Measurements from ENCODE around the gene CDK6.
"Not testable (repeated sequence)": the region's sequence is repeated elsewhere in the genome, so short reads cannot be mapped to it uniquely, and the experiment has no call there.

The CDK6 gene

DNA sequence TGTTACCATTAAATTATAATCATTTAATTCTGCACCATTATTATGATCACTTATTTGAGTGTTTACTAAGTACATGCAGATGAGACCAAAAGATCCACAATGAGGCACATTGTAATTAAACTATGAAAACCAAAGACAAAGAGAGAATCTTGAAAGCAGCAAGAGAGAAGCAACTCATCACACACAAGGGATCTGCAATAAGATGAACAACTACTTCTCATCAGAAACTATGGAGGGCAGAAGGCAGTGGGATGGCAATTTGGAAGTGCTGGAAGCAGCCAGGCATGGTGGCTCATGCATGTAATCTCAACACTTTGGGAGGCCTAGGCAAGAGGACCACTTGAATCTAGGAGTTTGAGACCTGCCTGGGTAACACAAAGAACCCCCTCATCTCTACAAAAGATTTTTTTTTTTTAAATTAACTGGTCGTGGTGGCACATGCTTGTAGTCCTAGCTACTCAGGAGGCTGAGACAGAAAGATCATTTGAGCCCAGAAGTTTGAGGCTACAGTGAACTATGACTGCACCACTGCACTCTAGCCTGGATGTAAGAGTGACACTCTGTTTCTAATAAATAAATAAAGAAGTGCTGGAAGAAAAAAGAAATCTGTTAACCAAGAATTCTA is 47.7 kb downstream of the CDK6 start:
- no peak for DNase-seq

DNA sequence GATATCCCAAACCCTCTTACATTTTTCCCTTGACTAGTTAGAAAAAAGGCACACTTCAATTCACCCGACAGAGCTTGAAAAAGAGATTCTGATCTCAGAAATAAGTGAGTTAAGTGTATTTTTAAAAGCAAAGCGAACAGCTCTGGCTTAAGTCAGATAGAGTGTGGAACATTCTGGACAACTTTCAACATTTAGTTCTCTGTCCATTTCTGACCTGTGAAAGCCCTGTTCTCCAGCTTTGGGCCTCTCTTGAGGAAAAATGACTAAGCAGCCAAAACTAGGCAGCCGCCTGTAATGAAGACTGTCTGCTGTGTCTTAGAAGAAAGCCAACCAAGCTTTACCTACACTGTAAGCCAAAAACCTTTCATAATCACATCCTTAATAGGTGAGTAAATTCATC is 50.5 kb downstream of the CDK6 start:
- DNase-seq: no peak

DNA sequence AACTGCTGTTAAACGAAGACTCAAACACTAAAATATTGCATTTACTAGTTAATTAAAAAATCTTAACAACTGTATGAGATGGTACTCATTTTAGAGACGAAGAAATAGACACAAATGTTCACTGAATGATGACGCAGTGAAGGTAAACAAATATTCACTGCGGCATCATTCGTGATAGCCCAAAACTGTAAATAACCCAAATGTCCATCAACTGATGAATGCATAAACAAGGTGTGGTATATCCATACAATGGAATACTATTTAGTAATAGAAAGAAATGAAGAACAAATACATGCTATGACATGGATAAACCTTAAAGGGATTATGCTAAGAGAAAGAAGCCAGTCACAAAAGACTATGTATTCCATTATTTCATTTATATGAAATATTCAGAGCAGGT is 51.4 kb downstream of the CDK6 start:
- no peak for DNase-seq

DNA sequence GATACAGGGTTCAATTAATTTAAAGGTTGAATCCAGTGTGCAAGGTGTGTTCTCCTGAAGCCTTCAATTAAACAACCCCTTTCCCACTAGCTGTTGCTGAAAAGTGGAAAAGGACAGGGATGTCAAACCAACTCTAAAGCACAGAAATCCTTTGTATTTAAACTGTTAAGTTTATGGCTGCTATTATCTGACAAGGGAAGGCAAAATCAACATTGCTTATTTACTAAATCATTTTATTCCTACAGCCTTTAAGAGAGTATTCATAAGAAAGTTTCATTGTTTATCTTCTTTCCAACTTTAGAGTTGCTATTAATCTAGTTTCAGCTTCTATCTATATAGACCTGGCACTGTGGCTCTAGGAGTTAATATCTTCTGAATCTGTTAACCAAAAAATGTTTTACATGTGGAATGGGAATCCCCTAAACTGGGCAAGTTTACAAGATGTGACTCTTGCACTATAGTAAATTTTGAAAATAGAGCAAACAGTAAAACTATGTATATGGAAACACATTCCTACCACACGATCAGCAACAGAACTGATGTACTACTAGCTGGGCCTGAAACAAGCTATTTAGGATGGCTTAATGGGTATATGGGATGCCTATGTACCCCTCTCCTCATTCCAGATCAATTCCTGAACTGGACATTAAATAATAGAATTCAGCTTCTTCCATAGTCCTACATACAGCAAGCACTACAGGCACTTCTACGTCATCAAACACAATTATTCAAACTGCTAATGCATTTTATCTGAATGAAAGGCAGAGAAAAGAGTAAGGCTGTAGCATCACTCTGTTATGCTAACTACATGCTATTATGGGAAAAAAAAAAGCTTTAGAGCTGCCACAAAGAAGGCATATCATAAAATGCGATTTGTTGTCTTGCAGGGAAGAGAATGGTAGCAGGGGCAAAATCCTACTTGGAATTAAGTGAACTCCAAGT is 52.8 kb downstream of the CDK6 start:
- DNase-seq: no peak

DNA sequence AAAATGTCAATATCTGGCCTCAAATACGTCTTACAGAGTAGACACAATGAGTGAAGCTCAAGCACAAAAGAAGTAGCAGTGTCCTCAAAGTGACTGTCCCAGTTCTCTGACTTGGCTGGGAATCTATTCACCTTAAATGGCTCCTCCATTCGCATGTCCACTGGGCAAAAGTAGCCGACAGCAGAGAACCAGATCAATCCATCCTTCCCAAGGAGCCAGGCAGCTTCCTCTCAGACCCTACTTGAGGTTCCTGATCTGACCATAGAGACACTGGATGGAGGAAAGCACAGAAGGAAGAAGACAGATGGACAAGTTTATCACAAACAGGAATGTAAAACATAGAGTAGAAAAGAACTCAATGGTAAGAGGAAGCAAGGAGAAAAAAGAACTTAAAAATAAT is 53.5 kb downstream of the CDK6 start:
- no peak for DNase-seq

DNA sequence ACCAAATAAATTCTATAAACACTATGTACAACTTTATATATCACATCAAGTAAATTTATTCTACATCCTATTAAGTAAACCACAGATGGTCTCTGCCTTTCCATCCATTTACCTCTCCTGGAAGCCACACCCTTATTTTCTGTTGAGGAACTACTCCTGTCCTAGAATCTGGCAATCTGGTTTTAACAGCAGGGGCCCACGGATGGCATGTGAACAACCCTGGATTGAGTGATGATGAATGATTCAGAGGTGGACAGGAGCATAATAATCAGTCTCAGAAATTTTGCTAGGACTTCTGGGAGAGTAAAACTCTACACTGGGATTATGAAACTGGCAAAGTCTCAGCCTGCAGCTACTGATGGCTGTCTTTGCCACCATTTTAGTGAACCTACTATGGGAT is 54.1 kb downstream of the CDK6 start:
- DNase-seq: no peak

DNA sequence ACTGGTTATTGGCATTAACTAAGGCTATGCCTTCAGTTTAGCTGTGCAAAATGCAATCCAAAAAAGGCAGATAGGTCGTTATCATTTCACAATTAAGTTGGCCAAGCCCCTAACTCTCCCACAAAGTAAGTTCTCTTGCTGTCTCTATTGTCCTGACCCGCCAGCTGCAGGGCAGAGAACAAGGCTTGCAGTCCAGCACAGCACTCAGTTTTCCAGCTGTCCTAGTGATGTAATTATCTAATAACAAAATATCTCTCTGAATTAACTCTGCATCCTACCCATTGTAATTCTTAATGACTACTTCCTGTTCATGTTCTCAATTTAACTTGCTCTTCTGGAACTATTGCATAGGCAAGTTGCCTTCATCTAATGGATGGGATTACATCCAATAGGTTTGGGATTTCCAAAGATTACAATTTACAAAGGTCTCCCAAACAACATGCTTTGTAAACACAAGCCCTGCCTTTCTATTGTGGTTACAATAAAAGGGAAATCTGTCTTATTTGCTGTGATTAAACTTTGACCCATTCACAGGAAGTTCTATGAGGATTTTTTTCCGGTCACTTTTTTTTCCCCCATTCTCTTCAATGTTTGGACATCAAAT is 55.2 kb downstream of the CDK6 start:
- DNase-seq: no peak

DNA sequence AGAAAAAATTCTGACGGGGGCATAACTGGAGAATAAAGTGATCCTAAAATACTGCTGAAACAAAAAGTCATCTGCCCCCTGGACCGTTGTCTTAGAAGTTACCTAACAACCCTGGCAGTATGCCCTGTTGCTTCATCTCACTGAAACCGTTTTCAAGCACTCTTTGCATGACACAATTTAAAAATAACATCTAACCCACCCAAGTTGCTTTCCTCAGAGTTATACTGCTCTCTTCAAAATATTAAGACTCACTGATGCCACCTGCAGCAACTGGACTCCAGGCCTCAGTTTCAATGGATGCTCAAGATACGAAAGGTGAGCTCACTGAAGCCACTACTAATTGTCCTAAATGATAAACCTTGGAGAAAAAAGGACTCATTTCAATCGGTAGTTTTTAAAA is 57.4 kb downstream of the CDK6 start:
- no peak for DNase-seq

DNA sequence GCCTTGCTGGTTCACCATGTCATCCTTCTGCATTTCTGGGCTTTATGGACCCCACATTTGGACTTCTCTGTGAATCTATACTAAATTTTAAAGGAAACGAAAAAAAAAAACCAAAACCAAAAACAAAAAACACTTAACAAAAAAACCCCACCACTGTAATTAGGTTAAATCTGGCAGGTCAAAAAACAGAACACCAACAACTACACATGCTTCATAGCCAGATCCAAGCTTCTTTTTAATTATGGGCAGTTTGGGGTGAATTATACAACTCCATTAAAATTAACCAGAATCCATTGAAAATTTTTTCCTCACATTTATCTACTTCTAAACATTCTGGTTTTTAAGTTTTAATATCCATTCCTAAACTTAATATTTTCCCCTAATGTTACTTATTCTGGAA is 58.4 kb downstream of the CDK6 start:
- no peak for DNase-seq

DNA sequence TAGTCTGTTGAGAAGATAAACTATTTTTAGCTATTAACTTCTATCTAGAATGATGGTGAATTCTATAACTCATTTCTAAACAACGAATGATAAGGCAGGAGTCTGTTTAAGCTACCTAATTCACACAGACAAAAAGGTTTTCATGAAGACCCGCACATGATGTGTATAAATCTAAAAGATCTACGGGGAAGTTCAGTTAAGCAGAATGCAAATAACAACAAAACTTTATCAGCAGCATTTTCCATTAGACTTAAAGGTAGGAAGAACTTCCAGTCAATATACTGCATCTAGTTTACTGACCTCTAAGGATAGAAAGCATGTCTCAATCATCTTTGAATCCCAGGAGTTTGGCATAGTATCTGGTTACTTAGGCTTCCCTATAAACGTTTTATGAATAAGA is 62.6 kb downstream of the CDK6 start:
- no peak for DNase-seq

DNA sequence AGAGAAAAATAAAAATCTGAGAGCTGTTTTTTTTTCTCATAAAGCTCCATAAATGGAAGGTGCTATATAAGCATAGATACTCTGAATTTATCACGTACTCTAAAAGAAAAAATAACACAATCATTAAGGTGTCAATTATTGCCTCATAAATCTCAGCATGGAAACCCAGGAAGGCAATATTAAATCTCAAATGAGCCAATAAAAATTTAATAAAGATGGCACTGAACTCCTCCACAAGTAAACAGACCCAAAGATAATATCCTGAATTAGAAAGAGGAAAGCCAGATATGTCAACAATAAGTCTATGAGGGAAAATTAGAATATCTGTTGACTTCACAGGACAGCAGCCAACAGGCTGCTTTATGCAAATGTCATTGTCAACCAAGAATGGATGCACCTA is 66.5 kb downstream of the CDK6 start:
- DNase-seq: no peak

DNA sequence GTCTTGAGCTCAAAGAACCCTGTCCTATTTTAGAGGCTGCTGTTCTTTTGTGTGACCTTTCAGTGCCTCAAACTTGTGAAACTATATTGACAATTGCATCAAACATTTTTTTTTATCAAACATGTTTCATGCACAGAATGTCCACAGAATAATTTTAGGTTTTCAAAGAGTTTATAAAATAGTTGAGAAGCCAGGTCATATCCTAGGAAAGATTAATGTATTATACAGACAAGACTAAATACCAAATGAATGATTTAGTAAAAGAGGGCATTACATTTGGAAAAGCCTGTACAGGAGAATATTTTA is 67.0 kb downstream of the CDK6 start:
- no peak for DNase-seq

DNA sequence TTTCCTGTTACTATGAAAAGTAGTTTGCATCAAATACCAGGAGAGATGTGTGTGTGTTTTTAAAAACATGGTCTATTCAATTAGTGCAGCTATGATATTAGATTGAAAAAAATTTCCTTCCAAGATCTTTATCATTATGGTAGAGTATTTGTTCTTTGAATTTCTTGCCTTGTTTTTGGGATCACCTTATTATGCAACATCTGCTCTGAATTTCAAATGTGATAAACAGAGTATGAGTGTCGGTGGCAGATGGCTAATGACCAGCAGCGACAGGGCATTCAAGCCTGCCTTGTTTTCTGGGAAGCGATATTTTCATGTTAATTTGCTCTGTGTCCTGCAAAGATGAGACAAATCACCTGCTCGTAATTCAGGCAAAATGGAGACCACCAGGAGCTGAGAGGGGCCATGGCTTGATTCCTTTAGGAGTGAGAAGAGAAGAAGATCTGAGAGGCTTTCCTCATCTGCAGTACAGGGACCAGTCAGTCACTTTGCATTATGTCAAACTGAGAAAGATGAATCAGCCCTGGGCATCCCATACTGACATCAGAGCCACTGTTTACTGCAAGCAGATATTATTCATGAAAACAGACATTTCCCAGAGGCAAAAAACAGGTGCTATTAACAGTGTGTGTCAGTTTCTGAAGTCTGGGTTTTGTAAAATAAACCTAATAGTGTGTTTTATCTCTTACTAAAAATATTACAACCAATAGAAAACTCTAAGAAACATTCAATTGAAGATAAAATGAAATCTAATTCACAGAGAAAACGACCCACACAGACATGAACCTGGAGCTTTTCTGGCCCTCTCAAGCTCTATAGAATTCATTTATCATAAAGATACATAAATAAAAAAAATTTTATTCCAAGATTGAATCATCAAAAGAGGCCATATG is 67.6 kb downstream of the CDK6 start:
- DNase-seq: no peak

DNA sequence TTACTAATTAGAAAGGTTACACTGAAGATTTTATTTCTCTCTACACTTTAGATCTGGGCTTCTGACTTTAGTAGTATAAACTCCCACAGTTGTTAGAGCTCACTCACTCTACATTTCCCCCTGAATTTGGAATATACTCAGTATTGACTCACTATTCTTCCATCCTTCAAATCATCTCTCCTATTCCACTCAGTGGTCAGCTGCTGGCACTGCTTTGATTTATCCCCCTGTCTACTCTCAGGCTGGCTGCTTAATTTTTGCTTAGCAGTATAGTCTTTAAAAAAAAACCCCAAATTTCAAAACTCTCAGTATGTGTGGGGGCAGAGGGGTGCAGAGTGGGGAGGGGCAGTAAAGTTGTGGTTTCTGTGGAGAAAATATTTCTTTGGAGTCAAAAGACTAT is 68.9 kb downstream of the CDK6 start:
- no peak for DNase-seq

DNA sequence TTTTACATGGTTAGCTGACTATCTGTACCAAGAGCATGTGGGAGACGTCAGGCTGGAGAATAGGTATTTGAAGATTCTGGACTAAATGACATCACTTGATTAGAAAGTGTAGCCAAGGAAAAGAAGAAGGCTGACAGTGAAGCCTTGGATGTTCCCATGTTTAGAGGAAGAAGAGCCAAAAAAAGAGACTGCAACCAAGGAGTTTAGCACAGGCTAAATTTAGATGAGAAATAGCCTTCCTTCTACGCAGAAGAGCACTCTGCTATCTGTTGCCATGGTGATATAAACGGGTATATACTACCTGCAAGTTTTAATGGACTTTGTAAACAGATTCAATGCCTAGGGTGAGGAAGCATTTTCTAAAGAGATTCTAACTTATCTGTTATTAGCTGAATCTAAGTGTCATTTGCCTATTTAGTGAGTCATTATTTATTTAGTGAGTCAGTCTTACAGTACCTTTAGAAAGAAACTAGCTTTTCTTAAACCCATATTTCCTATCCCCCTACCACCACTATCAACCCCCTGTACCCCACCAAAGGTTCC is 69.8 kb downstream of the CDK6 start:
- DNase-seq: no peak

DNA sequence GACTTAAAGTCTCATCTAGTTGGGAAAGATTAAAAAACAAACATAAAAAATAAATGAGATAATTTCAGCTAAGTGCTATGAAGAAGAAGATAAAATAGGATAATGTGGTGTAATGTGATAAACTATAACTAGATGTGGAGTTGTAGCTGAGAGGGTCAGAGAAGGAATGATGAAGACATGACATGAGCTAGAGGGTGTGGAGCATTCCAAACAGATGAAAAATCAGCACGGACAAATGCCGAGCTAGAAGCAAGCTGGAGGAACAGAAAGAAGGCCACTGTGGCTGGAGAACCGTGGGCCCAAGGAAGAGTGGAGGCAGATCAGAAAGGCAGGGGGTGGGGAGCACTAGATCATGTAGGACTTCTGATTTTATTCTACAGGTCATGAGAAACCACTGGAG is 70.6 kb downstream of the CDK6 start:
- DNase-seq: no peak

DNA sequence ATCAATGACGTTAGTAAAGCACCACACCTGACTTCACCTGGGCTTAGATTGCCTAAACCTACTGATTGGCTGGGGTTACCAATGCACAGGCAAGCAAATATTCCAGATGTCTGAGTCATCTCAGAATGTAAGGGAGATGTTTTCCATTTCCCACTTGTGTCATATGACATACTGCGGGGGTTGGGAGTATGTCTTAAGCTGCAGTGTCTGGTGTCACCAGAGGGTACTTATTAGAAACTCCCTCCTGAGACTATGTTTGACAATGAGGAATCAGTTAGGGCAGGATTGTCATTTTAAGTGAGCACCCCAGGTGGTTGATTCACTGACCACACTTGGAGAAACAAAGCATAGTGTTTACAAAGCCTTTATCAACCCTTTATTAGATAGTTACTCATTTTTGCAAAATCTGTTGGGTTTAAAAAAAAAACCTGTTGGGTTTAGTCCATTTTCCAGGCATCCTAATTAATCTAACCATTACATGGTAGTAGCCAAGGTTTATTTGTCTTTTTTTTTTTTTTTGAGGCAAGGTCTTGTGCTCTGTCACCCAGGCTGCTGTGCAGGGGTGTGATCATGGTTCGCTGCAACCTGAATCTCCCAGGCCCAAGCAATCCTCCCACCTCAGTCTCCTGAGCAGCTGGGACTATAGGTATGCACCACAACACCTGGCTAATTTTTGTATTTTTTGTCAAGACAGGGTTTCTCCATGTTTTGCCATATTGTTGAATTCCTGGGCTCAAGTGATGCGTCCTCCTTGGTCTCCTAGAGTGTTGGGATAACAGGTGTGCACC is 72.5 kb downstream of the CDK6 start:
- DNase-seq: no peak

DNA sequence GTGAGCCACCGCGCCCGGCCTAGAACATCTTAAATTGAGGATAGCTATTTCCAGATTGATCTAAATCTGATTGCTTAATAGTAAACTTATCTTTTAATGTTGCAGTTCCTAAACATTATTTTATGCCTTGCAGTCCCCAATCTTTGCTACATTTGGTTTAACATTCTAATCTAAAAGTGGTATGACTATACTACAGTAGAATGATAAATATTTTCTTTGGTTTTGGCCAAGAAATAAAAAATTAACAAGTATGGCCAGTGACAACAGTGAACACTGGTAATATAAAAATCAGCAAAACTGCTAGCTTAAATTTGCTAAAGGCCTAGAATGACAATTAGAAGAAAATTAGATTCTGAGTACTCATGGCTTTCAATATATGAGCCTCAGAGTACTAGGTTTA is 73.5 kb downstream of the CDK6 start:
- no peak for DNase-seq

DNA sequence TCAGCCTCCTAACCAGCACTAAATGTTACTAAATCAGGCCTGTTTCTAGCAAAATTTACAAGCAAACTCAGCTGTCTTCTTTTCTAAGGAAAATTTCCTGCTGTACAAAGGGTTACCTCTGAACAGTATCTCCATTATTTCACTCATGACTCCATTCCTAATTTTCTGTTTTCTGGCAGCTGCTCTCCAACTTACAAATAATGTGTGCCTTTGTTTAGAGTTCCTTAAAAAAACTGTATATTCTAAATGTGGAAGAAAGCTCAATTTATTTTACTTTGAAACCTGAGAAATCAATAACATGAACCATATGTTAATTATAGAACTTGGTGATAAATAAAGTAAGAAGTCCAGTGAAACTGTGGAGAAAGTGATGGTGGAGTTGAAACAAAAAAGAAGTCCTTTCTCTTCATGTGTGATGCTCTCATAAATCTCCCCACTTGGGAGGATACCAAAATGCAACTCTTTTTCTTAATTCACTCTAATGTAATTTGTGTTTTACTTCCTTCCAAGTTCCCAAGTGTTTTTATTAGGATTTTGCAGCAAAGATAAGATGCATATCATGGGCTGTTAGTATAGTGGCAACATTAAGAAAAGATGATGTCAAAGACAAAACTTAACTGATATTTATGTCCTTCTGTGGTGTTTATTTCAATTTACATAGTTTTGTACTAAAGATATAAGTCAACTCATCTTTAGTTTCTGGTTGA is 74.8 kb downstream of the CDK6 start:
- DNase-seq: no peak

DNA sequence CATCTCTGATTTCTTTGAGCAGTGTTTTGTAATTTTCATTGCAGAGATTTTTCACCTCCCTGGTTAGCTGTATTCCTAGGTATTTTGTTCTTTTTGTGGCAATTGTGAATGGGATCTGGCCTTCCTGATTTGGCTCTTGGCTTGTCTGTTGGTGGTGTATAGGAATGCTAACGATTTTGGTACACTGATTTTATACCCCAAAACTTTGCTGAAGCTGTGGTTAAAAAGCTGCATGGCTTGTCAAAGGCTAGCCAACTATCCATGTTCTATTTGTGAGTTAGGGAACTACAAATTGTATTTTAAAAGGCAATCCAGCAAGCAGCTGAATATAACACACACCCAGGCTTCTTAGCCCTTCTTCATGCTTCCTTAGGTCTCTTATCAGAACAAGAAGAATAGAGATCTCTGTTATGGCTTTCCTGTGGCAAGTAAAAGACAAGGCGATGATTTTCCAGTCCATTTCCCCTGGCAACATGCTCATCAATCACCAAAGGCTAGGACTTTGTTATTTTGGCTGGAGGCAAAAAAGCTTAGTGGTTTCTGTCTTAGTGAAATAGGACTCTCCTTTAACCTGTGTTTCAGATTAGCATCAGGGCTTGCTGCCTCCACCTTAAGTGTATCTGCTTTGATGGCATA is 77.5 kb downstream of the CDK6 start:
- no peak for DNase-seq

DNA sequence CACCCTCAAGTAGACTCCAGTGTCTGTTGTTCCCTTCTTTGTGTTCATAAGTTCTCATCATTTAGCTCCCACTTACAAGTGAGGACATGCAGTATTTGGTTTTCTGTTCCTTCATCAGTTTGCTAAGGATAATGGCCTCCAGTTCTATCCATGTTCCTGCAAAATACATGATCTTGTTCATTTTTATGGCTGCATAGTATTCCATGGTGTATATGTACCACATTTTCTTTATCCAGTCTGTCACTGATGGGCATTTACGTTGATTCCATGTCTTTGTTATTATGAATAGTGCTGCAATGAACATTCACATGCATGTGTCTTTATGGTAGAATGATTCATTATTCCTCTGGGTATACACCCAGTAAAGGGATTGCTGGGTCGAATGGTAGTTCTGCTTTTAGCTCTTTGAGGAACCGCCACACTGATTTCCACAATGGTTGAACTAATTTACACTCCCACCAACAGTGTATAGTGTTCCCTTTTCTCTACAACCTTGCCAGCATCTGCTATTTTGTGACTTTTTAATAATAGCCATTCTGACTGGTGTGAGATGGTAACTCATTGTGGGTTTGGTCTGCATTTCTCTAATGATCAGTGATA is 79.0 kb downstream of the CDK6 start:
- not testable (repeated sequence) for DNase-seq

Measured in GOT3 (cell line).